Vagina (tissue), 2 donors: ENCODE data around the gene GRK1. TPM values are rescaled to one million over a fixed set of nuclear protein-coding genes. Genes with fewer than 3 reads are reported as not detected.

Experiments
- DNase-seq, 2 donors: peaks; one replicate each; pipeline ENCODE4 v3.0.0-alpha.2; 2017; ENCODE audit errors: extremely low spot score in 2 of 2
- H3K27ac ChIP-seq: fragments of 200-600 bp; sonication (generic); one replicate; pipeline ENCODE4 v1.5.1; 2019
- H3K27me3 ChIP-seq: fragments of 200-600 bp; sonication (generic); one replicate; pipeline ENCODE4 v1.5.1; 2019
- H3K36me3 ChIP-seq, 2 donors: fragments of 200-600 bp; sonication (generic); one replicate each; pipeline ENCODE4 v1.5.1; 2017 to 2019
- H3K4me1 ChIP-seq: fragments of 200-600 bp; sonication (generic); one replicate; pipeline ENCODE4 v1.5.1; 2019
- H3K4me3 ChIP-seq, 2 donors: fragments of 200-600 bp; sonication (generic); 1 replicate in 1 of 2; 2 replicates in 1 of 2; pipeline ENCODE4 v1.5.1; 2016 to 2019
- H3K9me3 ChIP-seq: fragments of 200-600 bp; sonication (generic); one replicate; pipeline ENCODE4 v1.5.1; 2019
- POLR2A ChIP-seq, 2 donors: fragments of 450-650 bp; IDR thresholded peaks; one replicate each; pipeline ENCODE4 v1.6.1; 2017; ENCODE audit warnings: antibody characterized with exemption in 2 of 2, mild to moderate bottlenecking in 2 of 2, moderate library complexity in 2 of 2
- POLR2AphosphoS5 ChIP-seq, 2 donors: sonication (generic); formaldehyde crosslinking; IDR thresholded peaks; one replicate each; pipeline ENCODE4 v1.9.0; 2017; ENCODE audit warnings: antibody characterized with exemption in 2 of 2, mild to moderate bottlenecking in 2 of 2, low read depth in 1 of 2; ENCODE audit not compliant: insufficient read depth in 1 of 2
- intact Hi-C: fragments of 100-400 bp; cut with DNase I; formaldehyde crosslinking; loops from one replicate; pipeline ENCODE4 v1.15.1; 2023
- total RNA-seq: library from RNA; depleted of rRNA; stranded (reverse); fragments of >200 nt; gene quantifications from one replicate; pipeline ENCODE4 v1.2.3, GENCODE V29; 2016
- TF ChIP-seq, protein P1 (sequence below), 3 experiments: fragments of 450-650 bp in 2 of 3; fragments of 200-600 bp in 1 of 3; sonication (generic) in 1 of 3; IDR thresholded peaks; one replicate each; pipeline ENCODE4 v1.5.1; 2017 to 2019; ENCODE audit warnings: antibody characterized with exemption in 3 of 3, mild to moderate bottlenecking in 2 of 3, moderate library complexity in 2 of 3

Gene GRK1
- total RNA-seq, 1 donor from 2014 or later, result not detected

DNA sequence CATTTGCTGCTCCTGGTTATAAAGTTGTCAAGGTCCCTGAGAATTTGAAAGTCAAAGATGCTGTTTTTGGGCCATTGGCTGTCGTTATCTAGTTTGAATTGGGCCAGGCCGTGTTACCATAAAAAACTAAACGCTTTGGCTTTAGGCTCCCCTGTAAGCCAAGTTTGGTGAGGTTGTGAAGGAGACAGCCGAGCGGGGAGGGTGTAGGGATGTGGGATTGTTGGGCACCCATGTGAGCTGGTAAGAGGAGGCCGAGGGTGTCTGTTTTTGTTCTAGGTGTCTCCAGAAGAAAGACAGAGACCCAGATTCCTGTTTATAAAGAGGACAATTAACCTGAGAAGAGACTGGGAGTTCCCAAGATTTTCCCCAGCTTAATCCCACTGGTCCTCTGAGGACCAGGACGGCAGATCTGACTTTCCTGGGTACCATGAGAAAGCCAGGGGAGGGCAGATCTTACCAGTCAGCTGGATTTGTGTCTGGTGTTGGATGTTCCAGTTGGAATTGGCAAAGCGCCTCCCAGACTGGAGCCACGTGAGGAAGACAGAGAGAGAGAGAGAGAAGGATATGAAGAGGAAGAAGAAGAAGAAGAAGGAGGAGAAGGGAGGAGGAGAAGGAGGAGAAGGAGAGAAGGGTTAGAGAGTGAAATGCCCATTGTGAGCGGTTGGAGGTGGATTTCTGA, 117.1 kb downstream of the GRK1 start:
- intact Hi-C loops, result no loop called here
- TF ChIP-seq, protein P1, sequence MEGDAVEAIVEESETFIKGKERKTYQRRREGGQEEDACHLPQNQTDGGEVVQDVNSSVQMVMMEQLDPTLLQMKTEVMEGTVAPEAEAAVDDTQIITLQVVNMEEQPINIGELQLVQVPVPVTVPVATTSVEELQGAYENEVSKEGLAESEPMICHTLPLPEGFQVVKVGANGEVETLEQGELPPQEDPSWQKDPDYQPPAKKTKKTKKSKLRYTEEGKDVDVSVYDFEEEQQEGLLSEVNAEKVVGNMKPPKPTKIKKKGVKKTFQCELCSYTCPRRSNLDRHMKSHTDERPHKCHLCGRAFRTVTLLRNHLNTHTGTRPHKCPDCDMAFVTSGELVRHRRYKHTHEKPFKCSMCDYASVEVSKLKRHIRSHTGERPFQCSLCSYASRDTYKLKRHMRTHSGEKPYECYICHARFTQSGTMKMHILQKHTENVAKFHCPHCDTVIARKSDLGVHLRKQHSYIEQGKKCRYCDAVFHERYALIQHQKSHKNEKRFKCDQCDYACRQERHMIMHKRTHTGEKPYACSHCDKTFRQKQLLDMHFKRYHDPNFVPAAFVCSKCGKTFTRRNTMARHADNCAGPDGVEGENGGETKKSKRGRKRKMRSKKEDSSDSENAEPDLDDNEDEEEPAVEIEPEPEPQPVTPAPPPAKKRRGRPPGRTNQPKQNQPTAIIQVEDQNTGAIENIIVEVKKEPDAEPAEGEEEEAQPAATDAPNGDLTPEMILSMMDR (IDR thresholded peaks at IDR 0.05), result no peak
- TF ChIP-seq POLR2A (IDR thresholded peaks at IDR 0.05), result no peak
- TF ChIP-seq POLR2AphosphoS5 (IDR thresholded peaks at IDR 0.05; ENCODE audit: insufficient read depth in 1 of 2, low read depth in 1 of 2), result no peak
- no peak for DNase-seq
- Histone ChIP-seq H3K4me1 (no peaks in the 10 kb centered on the region), H3K36me3 (no peaks in the 10 kb centered on the region), H3K27me3 (no peaks in the 10 kb centered on the region), H3K27ac (no peak overlapping the region), H3K9me3 (no peaks in the 10 kb centered on the region), H3K4me3 (no peak overlapping the region)

DNA sequence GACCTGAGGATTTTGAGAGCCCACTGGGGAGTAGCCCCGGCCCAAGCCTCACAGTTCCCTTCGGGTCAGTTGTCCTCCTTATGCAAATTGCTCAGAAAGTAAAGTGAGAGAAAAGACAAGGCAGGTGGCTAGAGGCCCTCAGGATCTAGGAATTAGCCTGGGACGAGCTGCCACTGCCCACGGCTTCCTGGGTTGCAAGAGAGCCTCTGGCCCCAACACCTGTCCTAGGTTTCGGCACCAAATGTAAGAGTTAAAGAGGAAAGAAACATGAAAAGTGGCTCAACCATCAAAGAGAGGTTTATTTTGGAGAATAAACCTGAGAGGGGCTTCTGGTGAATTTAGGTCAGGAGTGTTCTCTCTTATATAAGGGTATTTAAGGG, 117.6 kb downstream of the GRK1 start:
- no peak for DNase-seq
- no peak overlapping the region for H3K27ac ChIP-seq
- H3K4me1 ChIP-seq, result no peaks in the 10 kb centered on the region
- intact Hi-C loops, result no loop called here
- TF ChIP-seq, protein P1 (IDR thresholded peaks at IDR 0.05), result no peak
- no peak for TF ChIP-seq POLR2AphosphoS5 (IDR thresholded peaks at IDR 0.05; ENCODE audit: insufficient read depth in 1 of 2, low read depth in 1 of 2)
- no peak for TF ChIP-seq POLR2A (IDR thresholded peaks at IDR 0.05)
- no peaks in the 10 kb centered on the region for H3K36me3 ChIP-seq
- H3K27me3 ChIP-seq, result no peaks in the 10 kb centered on the region
- H3K9me3 ChIP-seq, result no peaks in the 10 kb centered on the region
- H3K4me3 ChIP-seq, result no peak overlapping the region

DNA sequence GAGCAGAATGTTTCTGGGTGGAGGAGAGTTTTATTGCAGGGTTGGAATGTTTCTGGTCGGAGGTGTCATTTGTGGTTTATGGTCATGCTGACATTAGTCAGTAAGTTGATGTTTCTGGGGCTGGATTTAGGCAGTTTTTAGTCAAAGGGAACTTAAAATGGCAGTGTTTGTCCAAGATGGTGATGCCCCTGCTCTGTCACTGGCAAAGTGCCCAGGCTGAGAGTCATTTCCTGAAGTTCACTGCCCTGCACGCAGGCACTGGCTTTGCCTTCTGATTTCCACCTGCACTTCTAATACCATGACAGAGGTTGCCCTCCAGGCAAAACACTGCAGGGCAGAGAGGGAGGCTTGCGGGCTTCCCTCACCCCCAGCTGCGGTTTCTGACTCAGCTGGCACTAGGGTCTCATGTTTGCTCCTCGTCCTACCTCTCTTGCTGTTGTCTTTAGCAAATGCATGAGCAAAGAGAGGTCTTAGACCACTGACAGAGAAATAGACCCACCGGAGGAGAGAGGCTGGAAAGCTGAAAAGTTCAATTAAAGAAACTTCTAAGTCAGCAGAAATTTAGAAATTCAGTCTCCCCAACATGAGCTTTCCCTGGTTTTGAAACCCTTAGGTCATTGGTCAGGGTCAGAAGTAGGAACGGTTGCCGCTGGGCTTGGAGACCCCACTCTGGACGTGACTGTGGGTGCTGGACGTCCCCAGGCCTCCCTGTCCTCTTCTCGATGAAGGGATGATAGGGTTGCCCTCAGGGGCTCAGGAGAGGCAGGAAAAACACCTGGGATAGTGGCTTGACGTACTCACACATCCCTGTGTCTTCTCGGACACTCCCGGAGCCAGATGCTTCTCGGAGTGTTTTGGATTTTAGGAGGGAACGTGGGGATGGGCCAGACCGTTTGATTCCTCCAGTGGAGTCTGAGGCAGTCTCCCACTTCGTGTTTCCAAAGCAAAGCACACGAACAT, 118.3 kb downstream of the GRK1 start:
- Histone ChIP-seq H3K36me3 (no peaks in the 10 kb centered on the region), H3K9me3 (no peaks in the 10 kb centered on the region), H3K27ac (no peak overlapping the region), H3K4me3 (no peak overlapping the region), H3K27me3 (no peaks in the 10 kb centered on the region), H3K4me1 (no peaks in the 10 kb centered on the region)
- intact Hi-C loops, result loop anchor here (1.0 kb wide), 1 partner anchor 27 kb away; no protein-coding TSS in a partner anchor
- DNase-seq, result no peak
- no peak for TF ChIP-seq POLR2AphosphoS5 (IDR thresholded peaks at IDR 0.05; ENCODE audit: insufficient read depth in 1 of 2, low read depth in 1 of 2)
- TF ChIP-seq, protein P1 (IDR thresholded peaks at IDR 0.05), result no peak
- no peak for TF ChIP-seq POLR2A (IDR thresholded peaks at IDR 0.05)

DNA sequence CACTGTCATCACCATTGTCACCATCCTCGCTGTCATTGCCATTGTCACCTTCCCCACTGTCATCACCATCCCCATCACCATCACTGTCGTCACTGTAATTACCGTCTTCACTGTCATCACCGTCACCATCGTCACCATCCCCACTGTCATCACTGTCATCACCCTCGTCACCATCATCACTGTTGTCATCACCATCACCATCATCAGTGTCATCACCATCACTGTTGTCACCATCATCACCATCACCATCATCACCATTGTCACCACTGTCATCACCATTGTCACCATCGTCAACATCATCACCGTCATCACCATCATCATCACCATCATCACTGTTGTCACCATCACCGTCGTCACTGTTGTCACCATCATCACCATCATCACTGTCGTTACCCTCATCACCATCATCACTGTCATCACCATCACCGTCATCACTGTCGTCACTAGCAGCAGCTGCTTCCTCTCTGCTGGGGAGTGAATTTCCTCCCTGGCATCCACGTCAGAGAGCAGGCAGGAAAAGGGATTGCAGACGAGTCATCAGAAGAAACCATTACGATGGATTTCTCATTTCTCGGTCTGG, 119.3 kb downstream of the GRK1 start:
- Histone ChIP-seq H3K27ac (no peak overlapping the region), H3K4me1 (no peaks in the 10 kb centered on the region), H3K9me3 (no peaks in the 10 kb centered on the region), H3K4me3 (no peak overlapping the region), H3K36me3 (no peaks in the 10 kb centered on the region), H3K27me3 (no peaks in the 10 kb centered on the region)
- no peak for DNase-seq
- no peak for TF ChIP-seq POLR2AphosphoS5 (IDR thresholded peaks at IDR 0.05; ENCODE audit: insufficient read depth in 1 of 2, low read depth in 1 of 2)
- no peak for TF ChIP-seq POLR2A (IDR thresholded peaks at IDR 0.05)
- TF ChIP-seq, protein P1 (IDR thresholded peaks at IDR 0.05), result no peak
- intact Hi-C loops, result loop anchor here (1.0 kb wide), 1 partner anchor 28 kb away; no protein-coding TSS in a partner anchor

Other genes with a start within 250 kb of the GRK1 start
- 1.7 TPM for gene ADPRHL1, start 213.7 kb upstream of the GRK1 start, total RNA-seq
- 13.3 TPM for gene DCUN1D2, start 176.5 kb upstream of the GRK1 start, total RNA-seq
- gene TFDP1, start 82.5 kb upstream of the GRK1 start, total RNA-seq, result 40.0 TPM
- not detected for gene ATP4B, start 9.0 kb upstream of the GRK1 start, total RNA-seq
- gene TMEM255B, start 92.0 kb downstream of the GRK1 start, total RNA-seq, result 6.4 TPM
- 215 TPM for gene GAS6, start 196.9 kb downstream of the GRK1 start, total RNA-seq